ENCODE measurements around the gene DLGAP3. TPM values are rescaled to one million over a fixed set of nuclear protein-coding genes. Genes with fewer than 3 reads are reported as not detected.

The DLGAP3 gene
- total and polyA plus RNA-seq, 2 of the 13 experiments (the other 11 are each of a cell fraction or from before 2014, with no cell fraction given) = 0.03 to 0.04 TPM

- ATAC-seq = peak; percentile 12; the same call in 1 of the 3 replicates
- peak overlapping the region in 2 of 3 experiments; percentile 29 to 64; a peak in 1 of 6 replicates for H3K4me3 ChIP-seq (replicated peaks in 1 of 3; ENCODE audit: insufficient read depth in 1 of 3, low read depth in 2 of 3, low read length in 3 of 3)
- CTCF ChIA-PET (ENCODE audit: low intra/inter-chr PET ratio, low total read pairs) = interaction anchor here (1.6 to 1.7 kb wide), 2 partner anchors 14 to 80 kb away, joined by 14 to 15 read pairs; no protein-coding TSS in a partner anchor
Measured at GRCh38 chr1:34866762-34867109, 62.7 kb downstream of the DLGAP3 start.

GRCh38 chr1:34865981-34866761 is 63.3 kb downstream of the DLGAP3 start:
- Histone ChIP-seq H2AFZ (ENCODE audit: low read length) (no peak overlapping the region), H4K20me1 (ENCODE audit: insufficient read depth, low read length) (no peaks in the 10 kb centered on the region), H3K27me3 (ENCODE audit: control insufficient read depth in 1 of 2, insufficient read depth in 2 of 2, low read length in 2 of 2) (peaks cover 1 to 17% of the 10 kb centered on the region in 2 experiments), H3K27ac (ENCODE audit: extremely low read length, insufficient read depth, low read length) (no peak overlapping the region), H3K79me2 (ENCODE audit: insufficient read depth, low read length) (no peaks in the 10 kb centered on the region), H3K4me3 (replicated peaks in 1 of 3; ENCODE audit: insufficient read depth in 1 of 3, low read depth in 2 of 3, low read length in 3 of 3) (peak overlapping the region; percentile 34 to 64 (median 54); a peak in 5 of 6 replicates), H3K36me3 (replicated peaks in 1 of 2; ENCODE audit: control insufficient read depth in 1 of 2, insufficient read depth in 2 of 2, low read length in 2 of 2) (no peaks in the 10 kb centered on the region), H3K4me1 (ENCODE audit: insufficient read depth, low read length) (peaks cover 6% of the 10 kb centered on the region; the same call in 1 of the 2 replicates), H3K9me3 (ENCODE audit: low read length) (no peaks in the 10 kb centered on the region), H3K9ac (ENCODE audit: insufficient read depth, low read depth, low read length) (peak overlapping the region; percentile 58), H3K4me2 (ENCODE audit: low read depth, low read length) (peak overlapping the region; percentile 81)
- ATAC-seq (peak; percentile 73), FAIRE-seq (no peak), DNase-seq (ENCODE audit: low spot score) (peak; percentile 41)
- ChIA-PET POLR2A (interaction anchor here (0.9 to 1.4 kb wide), 3 partner anchors 19 to 119 kb away, joined by 3 to 5 read pairs (median 3); partner anchors contain the start of gene TMEM35B), CTCF (ENCODE audit: low intra/inter-chr PET ratio, low total read pairs) (interaction anchor here (1.6 to 1.7 kb wide), 2 partner anchors 13 to 80 kb away, joined by 14 to 15 read pairs; no protein-coding TSS in a partner anchor)
- 63% methylated on average over 20 of the region's 81 CpGs for WGBS (ENCODE audit: low lambda C conversion rate)
- BruUV-seq (replicated peaks) = no TSS peak
- in situ Hi-C loops (cut with HindIII; ENCODE audit: extremely low pct_ligation_motif_present, low pct_unique_long_range_greater_than_20kb) (no loop called here), intact Hi-C loops (cut with micrococcal nuclease; ENCODE audit: unreplicated experiment) (loop anchor here (1.0 to 2.0 kb wide), 2 partner anchors 13 to 80 kb away; no protein-coding TSS in a partner anchor)
- TF ChIP-seq HOXA5 (CRISPR knock-in tag; IDR thresholded peaks at IDR 0.05) (no peak), ZNF136 (CRISPR knock-in tag; IDR thresholded peaks at IDR 0.05; ENCODE audit: low read depth) (no peak), ZKSCAN1 (IDR thresholded peaks at IDR 0.05; ENCODE audit: low read length) (no peak), SAP130 (CRISPR knock-in tag; IDR thresholded peaks at IDR 0.05; ENCODE audit: low read depth) (no peak), PAF1 (CRISPR knock-in tag; IDR thresholded peaks at IDR 0.05) (no peak), ARNT (IDR thresholded peaks at IDR 0.05) (no peak), CBX5 (CRISPR knock-in tag; IDR thresholded peaks at IDR 0.05; ENCODE audit: borderline replicate concordance) (no peak), ZNF441 (CRISPR knock-in tag; IDR thresholded peaks at IDR 0.05; ENCODE audit: borderline replicate concordance) (no peak; the same call in 1 of the 2 replicates), HIC2 (CRISPR knock-in tag; IDR thresholded peaks at IDR 0.05; ENCODE audit: low read depth) (no peak), ATF1 (CRISPR knock-in tag; IDR thresholded peaks at IDR 0.05) (no peak), ZBTB20 (CRISPR knock-in tag; IDR thresholded peaks at IDR 0.05; ENCODE audit: borderline replicate concordance, low read depth) (no peak), SMAD3 (CRISPR knock-in tag; IDR thresholded peaks at IDR 0.05) (no peak), FOXK1 (CRISPR knock-in tag; IDR thresholded peaks at IDR 0.05; ENCODE audit: borderline replicate concordance, low read depth) (no peak), SP140L (CRISPR knock-in tag; IDR thresholded peaks at IDR 0.05; ENCODE audit: borderline replicate concordance) (no peak), ETV5 (CRISPR knock-in tag; IDR thresholded peaks at IDR 0.05; ENCODE audit: borderline replicate concordance) (no peak), SSRP1 (CRISPR knock-in tag; IDR thresholded peaks at IDR 0.05) (no peak)

More at GRCh38 chr1:34866762-34867109, 62.7 kb downstream of the DLGAP3 start:
- no peak overlapping the region for H3K27ac ChIP-seq (ENCODE audit: extremely low read length, insufficient read depth, low read length)
- no peak for FAIRE-seq
- WGBS (ENCODE audit: low lambda C conversion rate) = no CpG with 5 or more reads among the region's 9 CpGs
- no peaks in the 10 kb centered on the region for H3K9me3 ChIP-seq (ENCODE audit: low read length)
- no peak overlapping the region for H2AFZ ChIP-seq (ENCODE audit: low read length)
- intact Hi-C loops (cut with micrococcal nuclease; ENCODE audit: unreplicated experiment) = loop anchor here (1.0 to 2.0 kb wide), 2 partner anchors 14 to 80 kb away; no protein-coding TSS in a partner anchor
- no TSS peak for BruUV-seq (replicated peaks)
- TF ChIP-seq PLRG1 (conservative IDR thresholded peaks at IDR 0.05) (no peak), ZNF768 (CRISPR knock-in tag; IDR thresholded peaks at IDR 0.05) (no peak), ZFP82 (CRISPR knock-in tag; IDR thresholded peaks at IDR 0.05; ENCODE audit: borderline replicate concordance) (0 out of 2 replicates have a peak, but pooled peaks have one; percentile 42)
- peaks cover 6% of the 10 kb centered on the region; the same call in 1 of the 2 replicates for H3K4me1 ChIP-seq (ENCODE audit: insufficient read depth, low read length)
- no peaks in the 10 kb centered on the region for H3K36me3 ChIP-seq (replicated peaks in 1 of 2; ENCODE audit: control insufficient read depth in 1 of 2, insufficient read depth in 2 of 2, low read length in 2 of 2)
- DNase-seq (ENCODE audit: low spot score) = no peak
- POLR2A ChIA-PET = interaction anchor here (0.9 to 1.4 kb wide), 3 partner anchors 20 to 118 kb away, joined by 3 to 5 read pairs (median 3); partner anchors contain the start of gene TMEM35B
- no peaks in the 10 kb centered on the region for H3K79me2 ChIP-seq (ENCODE audit: insufficient read depth, low read length)
- H3K4me2 ChIP-seq (ENCODE audit: low read depth, low read length) = peak overlapping the region; percentile 81
- H4K20me1 ChIP-seq (ENCODE audit: insufficient read depth, low read length) = no peaks in the 10 kb centered on the region
- H3K9ac ChIP-seq (ENCODE audit: insufficient read depth, low read depth, low read length) = peak overlapping the region; percentile 58; the same call in 1 of the 2 replicates
- in situ Hi-C loops (cut with HindIII; ENCODE audit: extremely low pct_ligation_motif_present, low pct_unique_long_range_greater_than_20kb) = no loop called here
- H3K27me3 ChIP-seq (ENCODE audit: control insufficient read depth in 1 of 2, insufficient read depth in 2 of 2, low read length in 2 of 2) = peaks cover 1 to 23% of the 10 kb centered on the region in 2 experiments

Data from HepG2 (cell line).